ENCODE measurements around the gene MESP2. TPM values are rescaled to one million over a fixed set of nuclear protein-coding genes. Genes with fewer than 3 reads are reported as not detected.

Gene MESP2
- total RNA-seq, 1 experiment from 2014 or later: 0.70 TPM

- peaks cover 10% of the 10 kb centered on the region; the same call in 1 of the 2 replicates for H3K9me3 ChIP-seq
- ChIA-PET POLR2A (no interaction called here), CTCF (no interaction called here)
- Mint-ChIP-seq H3K4me3 (ENCODE audit: unreplicated experiment) (no peak overlapping the region), H3K27ac (ENCODE audit: unreplicated experiment) (no peak overlapping the region), H3K27me3 (ENCODE audit: insufficient read depth, unreplicated experiment) (no peaks in the 10 kb centered on the region), H3K36me3 (ENCODE audit: insufficient read depth, unreplicated experiment) (peaks cover 7% of the 10 kb centered on the region), H3K9me3 (ENCODE audit: unreplicated experiment) (peaks cover 9% of the 10 kb centered on the region), H3K4me1 (ENCODE audit: low read depth, unreplicated experiment) (peaks cover 8% of the 10 kb centered on the region)
- BruUV-seq (replicated peaks): no TSS peak
- peaks cover 11% of the 10 kb centered on the region for H3K4me1 ChIP-seq
- no peak overlapping the region for H3K4me3 ChIP-seq (ENCODE audit: low read depth, low read length)
- DNase-seq: no peak
- intact Hi-C loops (cut with micrococcal nuclease; ENCODE audit: unreplicated experiment): no loop called here
- TF ChIP-seq, protein P1, sequence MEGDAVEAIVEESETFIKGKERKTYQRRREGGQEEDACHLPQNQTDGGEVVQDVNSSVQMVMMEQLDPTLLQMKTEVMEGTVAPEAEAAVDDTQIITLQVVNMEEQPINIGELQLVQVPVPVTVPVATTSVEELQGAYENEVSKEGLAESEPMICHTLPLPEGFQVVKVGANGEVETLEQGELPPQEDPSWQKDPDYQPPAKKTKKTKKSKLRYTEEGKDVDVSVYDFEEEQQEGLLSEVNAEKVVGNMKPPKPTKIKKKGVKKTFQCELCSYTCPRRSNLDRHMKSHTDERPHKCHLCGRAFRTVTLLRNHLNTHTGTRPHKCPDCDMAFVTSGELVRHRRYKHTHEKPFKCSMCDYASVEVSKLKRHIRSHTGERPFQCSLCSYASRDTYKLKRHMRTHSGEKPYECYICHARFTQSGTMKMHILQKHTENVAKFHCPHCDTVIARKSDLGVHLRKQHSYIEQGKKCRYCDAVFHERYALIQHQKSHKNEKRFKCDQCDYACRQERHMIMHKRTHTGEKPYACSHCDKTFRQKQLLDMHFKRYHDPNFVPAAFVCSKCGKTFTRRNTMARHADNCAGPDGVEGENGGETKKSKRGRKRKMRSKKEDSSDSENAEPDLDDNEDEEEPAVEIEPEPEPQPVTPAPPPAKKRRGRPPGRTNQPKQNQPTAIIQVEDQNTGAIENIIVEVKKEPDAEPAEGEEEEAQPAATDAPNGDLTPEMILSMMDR (IDR thresholded peaks at IDR 0.05; ENCODE audit: insufficient read depth in 1 of 2, low read depth in 1 of 2, low read length in 1 of 2, severe bottlenecking in 1 of 2, unreplicated experiment in 1 of 2): no peak
- 0 out of 2 replicates have a peak, but pooled peaks cover 1% of the 10 kb centered on the region for H3K36me3 ChIP-seq (ENCODE audit: control insufficient read depth, insufficient read depth, low read length)
- no peaks in the 10 kb centered on the region for H3K27me3 ChIP-seq (replicated peaks; ENCODE audit: control insufficient read depth, insufficient read depth, low read length)
These were observed 14.1 kb downstream of the MESP2 start for GRCh38 chr15:89790206-89790605.

DNA sequence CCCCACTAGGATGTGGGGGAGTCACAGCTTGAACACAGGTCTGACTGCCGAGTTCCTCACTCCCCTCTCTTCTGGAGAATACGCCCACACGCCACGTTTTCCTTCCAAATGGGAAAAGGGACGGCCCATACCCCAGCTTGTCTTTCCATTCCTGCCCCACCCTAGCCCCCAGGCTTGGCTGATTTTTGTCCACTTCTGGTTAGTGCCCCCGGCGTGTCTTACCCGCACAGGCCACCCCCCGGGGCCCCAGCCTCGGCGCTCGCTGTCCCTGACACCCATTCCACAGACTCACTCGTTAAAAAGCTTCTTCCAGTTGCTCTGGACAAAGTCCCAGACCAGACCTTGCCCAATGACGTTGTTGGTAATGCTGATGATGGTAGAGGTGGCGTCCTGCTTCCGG lies 14.5 kb downstream of the MESP2 start:
- H3K9me3 ChIP-seq: peaks cover 10% of the 10 kb centered on the region; the same call in 1 of the 2 replicates
- no peak for DNase-seq
- H3K27me3 ChIP-seq (replicated peaks; ENCODE audit: control insufficient read depth, insufficient read depth, low read length): no peaks in the 10 kb centered on the region
- BruUV-seq (replicated peaks): no TSS peak
- POLR2A ChIA-PET: no interaction called here
- H3K36me3 ChIP-seq (ENCODE audit: control insufficient read depth, insufficient read depth, low read length): 0 out of 2 replicates have a peak, but pooled peaks cover 1% of the 10 kb centered on the region
- no peak overlapping the region for H3K4me3 ChIP-seq (ENCODE audit: low read depth, low read length)
- Mint-ChIP-seq H3K4me1 (ENCODE audit: low read depth, unreplicated experiment) (peaks cover 4% of the 10 kb centered on the region), H3K4me3 (ENCODE audit: unreplicated experiment) (no peak overlapping the region), H3K36me3 (ENCODE audit: insufficient read depth, unreplicated experiment) (peaks cover 4% of the 10 kb centered on the region), H3K9me3 (ENCODE audit: unreplicated experiment) (peaks cover 9% of the 10 kb centered on the region), H3K27ac (ENCODE audit: unreplicated experiment) (no peak overlapping the region), H3K27me3 (ENCODE audit: insufficient read depth, unreplicated experiment) (no peaks in the 10 kb centered on the region)
- intact Hi-C loops (cut with micrococcal nuclease; ENCODE audit: unreplicated experiment): no loop called here
- peaks cover 6% of the 10 kb centered on the region for H3K4me1 ChIP-seq
- TF ChIP-seq, protein P1 (IDR thresholded peaks at IDR 0.05; ENCODE audit: insufficient read depth in 1 of 2, low read depth in 1 of 2, low read length in 1 of 2, severe bottlenecking in 1 of 2, unreplicated experiment in 1 of 2): no peak
- CTCF ChIA-PET: no interaction called here

DNA sequence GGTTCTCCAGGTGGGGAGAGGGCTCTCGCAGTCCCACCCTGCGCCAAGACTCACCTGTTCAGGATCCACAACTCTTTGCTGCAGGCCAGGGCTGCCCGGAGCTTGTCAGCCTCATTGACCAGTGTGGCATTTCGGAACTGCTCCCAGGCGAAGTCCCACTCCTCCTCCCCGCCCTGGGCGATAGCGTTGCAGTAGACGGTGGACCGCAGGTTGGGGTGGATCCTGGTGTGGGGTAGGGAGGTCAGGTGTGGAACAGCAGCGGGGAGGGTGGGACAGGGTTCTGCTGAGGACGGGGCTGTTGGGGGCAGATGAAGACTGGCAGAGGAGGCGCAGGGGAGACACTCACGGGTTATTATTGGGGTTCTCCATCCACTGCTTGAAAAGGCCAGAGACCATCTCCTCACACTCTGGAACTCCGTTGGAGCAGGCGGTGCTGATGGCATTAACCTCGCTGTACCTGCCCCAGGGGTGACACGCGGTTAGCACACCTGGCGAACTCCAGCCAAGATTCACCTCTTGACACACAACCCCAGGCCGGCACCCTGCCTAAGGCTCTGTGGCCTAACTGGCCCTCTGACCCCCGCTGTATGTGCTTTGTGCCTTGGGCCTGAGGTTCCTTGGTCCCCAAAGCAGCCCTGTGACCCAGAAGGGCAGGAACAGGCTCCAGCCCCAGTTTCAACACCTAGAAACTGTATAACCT lies 16.1 kb downstream of the MESP2 start:
- intact Hi-C loops (cut with micrococcal nuclease; ENCODE audit: unreplicated experiment): no loop called here
- TF ChIP-seq, protein P1 (IDR thresholded peaks at IDR 0.05; ENCODE audit: insufficient read depth in 1 of 2, low read depth in 1 of 2, low read length in 1 of 2, severe bottlenecking in 1 of 2, unreplicated experiment in 1 of 2): no peak
- CTCF ChIA-PET: no interaction called here
- Mint-ChIP-seq H3K9me3 (ENCODE audit: unreplicated experiment) (peaks cover 9% of the 10 kb centered on the region), H3K4me1 (ENCODE audit: low read depth, unreplicated experiment) (no peaks in the 10 kb centered on the region), H3K4me3 (ENCODE audit: unreplicated experiment) (no peak overlapping the region), H3K36me3 (ENCODE audit: insufficient read depth, unreplicated experiment) (no peaks in the 10 kb centered on the region), H3K27me3 (ENCODE audit: insufficient read depth, unreplicated experiment) (no peaks in the 10 kb centered on the region), H3K27ac (ENCODE audit: unreplicated experiment) (no peak overlapping the region)
- Histone ChIP-seq H3K9me3 (peaks cover 8% of the 10 kb centered on the region), H3K4me3 (ENCODE audit: low read depth, low read length) (no peak overlapping the region), H3K4me1 (no peaks in the 10 kb centered on the region), H3K36me3 (ENCODE audit: control insufficient read depth, insufficient read depth, low read length) (0 out of 2 replicates have a peak, but pooled peaks cover 1% of the 10 kb centered on the region), H3K27me3 (replicated peaks; ENCODE audit: control insufficient read depth, insufficient read depth, low read length) (no peaks in the 10 kb centered on the region)
- no TSS peak for BruUV-seq (replicated peaks)
- POLR2A ChIA-PET: no interaction called here
- no peak for DNase-seq

Measured in Caco-2 (cell line).